DOHH2 (cell line): ENCODE data around the gene SCIN.

Source experiments
- EZH2phosphoT487 ChIP-seq: fragments of 200-600 bp; sonication (generic); IDR thresholded peaks from 2 replicates; pipeline ENCODE4 v1.6.1; 2017; ENCODE audit warnings: borderline replicate concordance, mild to moderate bottlenecking, antibody characterized with exemption, low read length, moderate library complexity, mixed read lengths
- TF ChIP-seq, protein P1 (sequence below): fragments of 200-600 bp; sonication (generic); IDR thresholded peaks from one replicate; pipeline ENCODE4 v1.5.1; 2014; ENCODE audit warnings: antibody characterized with exemption, mild to moderate bottlenecking, low read depth, low read length; ENCODE audit not compliant: poor library complexity, severe bottlenecking

DNA sequence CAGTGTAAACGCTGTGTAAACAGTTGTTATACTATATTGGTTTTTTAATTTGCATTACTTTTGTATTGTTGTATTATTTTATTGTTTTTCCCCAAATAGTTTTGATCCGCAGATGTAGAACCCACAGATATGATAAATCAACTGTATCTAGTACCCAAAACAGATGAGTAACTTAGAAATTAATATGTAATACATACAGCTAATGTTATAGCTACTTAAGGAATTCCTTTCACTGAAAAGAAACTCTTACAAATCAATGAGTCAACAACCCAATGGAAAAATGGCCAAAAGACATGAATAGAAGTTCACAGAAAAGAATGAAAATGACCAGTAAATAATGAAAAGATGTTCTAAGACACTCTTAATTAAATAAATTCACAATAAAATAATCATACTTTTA is 84.6 kb downstream of the SCIN start:
- TF ChIP-seq, protein P1, sequence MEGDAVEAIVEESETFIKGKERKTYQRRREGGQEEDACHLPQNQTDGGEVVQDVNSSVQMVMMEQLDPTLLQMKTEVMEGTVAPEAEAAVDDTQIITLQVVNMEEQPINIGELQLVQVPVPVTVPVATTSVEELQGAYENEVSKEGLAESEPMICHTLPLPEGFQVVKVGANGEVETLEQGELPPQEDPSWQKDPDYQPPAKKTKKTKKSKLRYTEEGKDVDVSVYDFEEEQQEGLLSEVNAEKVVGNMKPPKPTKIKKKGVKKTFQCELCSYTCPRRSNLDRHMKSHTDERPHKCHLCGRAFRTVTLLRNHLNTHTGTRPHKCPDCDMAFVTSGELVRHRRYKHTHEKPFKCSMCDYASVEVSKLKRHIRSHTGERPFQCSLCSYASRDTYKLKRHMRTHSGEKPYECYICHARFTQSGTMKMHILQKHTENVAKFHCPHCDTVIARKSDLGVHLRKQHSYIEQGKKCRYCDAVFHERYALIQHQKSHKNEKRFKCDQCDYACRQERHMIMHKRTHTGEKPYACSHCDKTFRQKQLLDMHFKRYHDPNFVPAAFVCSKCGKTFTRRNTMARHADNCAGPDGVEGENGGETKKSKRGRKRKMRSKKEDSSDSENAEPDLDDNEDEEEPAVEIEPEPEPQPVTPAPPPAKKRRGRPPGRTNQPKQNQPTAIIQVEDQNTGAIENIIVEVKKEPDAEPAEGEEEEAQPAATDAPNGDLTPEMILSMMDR: no peak
- no peak for TF ChIP-seq EZH2phosphoT487
